ENCODE data around the gene EMC8.

- no peak for TF ChIP-seq CTCF (IDR thresholded peaks at IDR 0.05; ENCODE audit: low read depth, low read length)
- no peak for TF ChIP-seq EZH2phosphoT487 (IDR thresholded peaks at IDR 0.05; ENCODE audit: low read depth)
Observed at GRCh38 chr16:85796599-85796998, 2.7 kb downstream of the EMC8 start.

Measured in OCI-LY3 (cell line).